NCI-H774 (cell line): ENCODE data around the gene CABP2.
"Not testable (repeated sequence)": the region's sequence is repeated elsewhere in the genome, so short reads cannot be mapped to it uniquely, and the experiment has no call there.

Source experiments
- DNase-seq: peaks from one replicate; lab custom pipeline; 2025; lab: John Stamatoyannopoulos, UW

The CABP2 gene

DNA sequence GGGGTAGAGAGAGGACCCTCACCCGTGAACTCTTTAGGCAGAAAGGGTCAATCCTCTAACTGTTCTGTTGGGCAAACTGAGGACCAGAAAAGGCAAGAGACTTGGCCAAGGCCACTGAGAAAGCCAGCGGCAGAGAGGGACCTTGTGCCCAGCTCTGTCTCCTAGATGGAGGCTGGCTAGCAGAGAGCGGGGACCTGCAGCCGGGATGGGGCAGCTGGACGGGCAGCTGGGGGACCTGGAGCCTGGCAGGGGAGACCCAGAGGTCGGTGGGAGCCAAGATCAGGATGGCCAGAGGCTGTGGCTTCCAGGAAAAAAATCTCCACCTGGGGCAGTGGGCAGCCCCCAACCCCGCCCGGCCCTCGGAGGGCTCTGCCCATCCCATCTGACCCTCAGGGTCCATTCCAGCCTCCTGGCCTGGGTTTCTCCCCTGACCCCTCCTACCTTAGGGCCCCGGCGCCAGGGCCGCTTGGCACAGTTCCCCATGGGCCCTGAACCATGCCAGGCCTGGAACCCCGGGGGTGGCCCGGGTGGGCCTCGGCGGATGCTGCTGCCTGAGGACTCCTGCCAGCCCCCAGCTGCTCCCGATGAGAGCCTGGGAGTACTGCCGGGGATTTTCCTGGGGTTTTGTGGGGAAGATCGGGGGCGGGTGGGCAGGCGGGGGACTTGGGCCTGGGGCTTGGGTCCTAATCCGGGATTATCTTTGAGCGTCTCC, at the start of gene CABP2:
Gene CABP2, minus strand, starts transcription at position 603 of the 712 bp plus-strand sequence. Its CDS starts 120 bp downstream, at position 483.
- no peak for DNase-seq

GRCh38 chr11:67572747-67573419, 49.6 kb upstream of the CABP2 start:
- peak; percentile 17 for DNase-seq

- DNase-seq: no peak
Measured at GRCh38 chr11:67572305-67572704, 49.1 kb upstream of the CABP2 start.

DNA sequence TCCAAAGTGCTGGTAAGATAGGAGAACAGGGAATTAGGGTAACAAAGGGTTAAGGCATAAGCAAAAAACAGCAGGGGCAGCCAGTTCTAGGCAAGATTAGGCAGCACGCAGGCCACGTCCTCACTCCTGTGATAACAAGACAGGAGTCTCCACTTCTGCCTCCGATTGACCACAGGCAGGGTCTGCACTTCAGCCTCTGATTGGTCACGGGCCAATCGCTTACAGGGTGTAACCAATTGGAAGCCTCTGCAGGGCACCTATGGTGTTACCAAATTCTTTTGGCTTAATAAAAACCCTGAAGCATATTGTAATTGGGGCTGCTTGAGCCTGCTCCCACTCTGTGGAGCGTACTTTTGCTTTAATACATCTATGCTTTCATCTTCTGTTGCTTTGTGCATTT, 48.2 kb upstream of the CABP2 start:
- no peak for DNase-seq

DNA sequence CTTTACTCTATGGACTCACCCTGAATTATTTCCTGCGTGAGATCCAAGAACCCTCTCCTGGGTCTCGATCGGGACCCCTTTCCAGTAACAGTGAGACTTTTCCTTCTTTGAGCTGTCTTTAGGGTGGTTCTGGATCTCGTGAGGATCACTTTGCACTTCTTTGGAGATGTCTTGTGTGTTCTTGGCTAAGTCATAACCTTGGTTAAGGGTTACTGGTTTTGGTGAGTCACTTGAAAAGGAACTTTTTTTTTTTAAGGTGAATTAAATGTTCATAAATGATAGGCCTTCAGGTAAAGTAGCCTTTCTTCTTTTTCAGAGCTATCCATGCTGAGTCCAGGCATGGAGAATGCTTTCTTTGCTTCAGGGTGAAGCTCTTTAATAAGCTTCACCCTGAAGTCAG, 41.0 kb upstream of the CABP2 start:
- no peak for DNase-seq

- DNase-seq: not testable (repeated sequence)
Measured at GRCh38 chr11:67563705-67564114, 40.5 kb upstream of the CABP2 start.

- DNase-seq: no peak
Measured at GRCh38 chr11:67562963-67563704, 39.9 kb upstream of the CABP2 start.

- DNase-seq: no peak
Measured at GRCh38 chr11:67561971-67562619, 38.8 kb upstream of the CABP2 start.

DNA sequence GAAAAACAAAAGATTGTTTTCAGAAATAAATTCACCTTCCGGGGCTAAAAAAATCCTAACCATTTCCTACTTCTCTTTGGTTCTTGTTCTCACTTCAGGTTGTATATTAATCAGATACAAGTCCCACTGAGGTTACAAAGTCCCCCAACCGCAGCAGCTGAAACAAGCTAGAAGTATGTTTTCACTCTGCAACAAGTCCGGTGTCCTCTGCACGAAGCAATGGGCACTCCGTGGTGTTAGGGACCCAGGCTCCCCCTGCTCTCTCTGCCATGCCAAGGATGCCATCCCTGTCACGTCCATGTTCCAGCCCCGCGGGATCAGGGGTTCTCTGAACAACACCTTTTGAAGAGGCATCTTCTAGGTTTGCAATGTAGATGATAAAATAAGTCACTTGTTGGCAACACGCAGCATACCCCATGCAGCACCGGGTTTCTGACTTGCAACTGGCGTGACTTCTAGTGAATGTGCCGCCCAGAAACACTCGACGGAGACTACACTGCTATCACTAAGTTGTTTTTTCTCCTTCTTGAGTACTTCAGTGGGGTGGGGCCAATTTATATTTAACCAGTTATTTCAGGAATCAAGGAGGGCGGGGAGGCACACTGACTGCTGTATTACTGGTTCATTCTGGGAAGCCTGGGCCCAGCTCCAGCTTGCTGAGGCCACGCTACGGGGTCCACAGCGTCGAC, 35.0 kb upstream of the CABP2 start:
- DNase-seq: no peak

DNA sequence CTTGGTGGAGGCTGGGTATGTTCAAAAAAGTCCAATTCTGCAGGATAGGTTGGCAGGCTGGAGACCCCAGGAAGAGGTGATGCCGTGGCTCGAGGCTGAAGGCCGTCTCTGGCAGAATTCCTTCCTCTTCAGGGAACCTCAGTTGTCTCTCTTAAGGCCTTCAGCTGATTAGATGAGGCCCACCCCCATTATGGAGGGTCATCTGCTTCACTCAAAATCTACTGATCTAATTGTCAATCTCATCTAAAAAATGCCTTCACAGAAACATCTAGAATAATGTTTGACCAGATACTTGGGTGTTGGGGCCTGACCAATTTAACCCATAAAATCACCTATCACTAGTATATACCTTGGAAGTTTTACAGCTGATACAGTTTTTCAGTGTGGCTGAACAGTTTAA, 33.0 kb upstream of the CABP2 start:
- no peak for DNase-seq

DNA sequence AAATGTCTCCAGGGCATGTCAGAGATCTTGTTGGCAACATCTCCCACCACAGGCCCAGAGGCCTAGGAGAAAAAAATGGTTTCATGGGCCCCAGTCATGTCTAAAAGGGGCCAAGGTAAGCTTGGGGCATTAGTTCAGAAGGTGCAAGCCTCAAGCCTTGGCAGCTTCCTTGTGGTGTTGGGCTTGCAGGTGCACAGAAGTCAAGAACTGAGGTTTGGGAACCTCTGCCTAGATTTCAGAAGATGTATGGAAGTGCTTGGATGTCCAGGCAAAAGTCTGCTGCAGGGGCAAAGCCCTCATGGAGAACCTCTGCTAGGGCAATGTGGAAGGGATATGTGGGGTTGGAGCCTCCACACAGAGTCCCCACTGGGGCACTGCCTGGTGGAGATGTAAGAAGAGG, 28.5 kb upstream of the CABP2 start:
- DNase-seq: not testable (repeated sequence)

DNA sequence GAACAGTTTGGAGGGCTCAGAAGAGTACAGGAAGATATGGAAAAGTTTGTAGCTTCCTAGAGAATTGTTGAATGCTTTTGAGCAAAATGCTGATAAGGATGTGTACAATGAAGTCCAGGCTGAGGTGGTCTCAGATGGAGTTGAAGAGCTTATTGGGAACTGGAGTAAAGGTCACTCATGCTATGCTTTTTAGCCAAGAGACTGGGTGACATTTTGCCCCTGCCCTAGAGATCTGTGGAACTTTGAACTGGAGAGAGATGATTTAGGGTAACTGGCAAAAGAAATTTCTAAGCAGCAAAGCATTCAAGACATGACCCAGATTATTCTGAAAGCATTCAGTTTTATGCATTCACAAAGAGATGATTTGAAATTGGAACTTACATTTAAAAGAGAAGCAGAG, 27.9 kb upstream of the CABP2 start:
- DNase-seq: no peak

DNA sequence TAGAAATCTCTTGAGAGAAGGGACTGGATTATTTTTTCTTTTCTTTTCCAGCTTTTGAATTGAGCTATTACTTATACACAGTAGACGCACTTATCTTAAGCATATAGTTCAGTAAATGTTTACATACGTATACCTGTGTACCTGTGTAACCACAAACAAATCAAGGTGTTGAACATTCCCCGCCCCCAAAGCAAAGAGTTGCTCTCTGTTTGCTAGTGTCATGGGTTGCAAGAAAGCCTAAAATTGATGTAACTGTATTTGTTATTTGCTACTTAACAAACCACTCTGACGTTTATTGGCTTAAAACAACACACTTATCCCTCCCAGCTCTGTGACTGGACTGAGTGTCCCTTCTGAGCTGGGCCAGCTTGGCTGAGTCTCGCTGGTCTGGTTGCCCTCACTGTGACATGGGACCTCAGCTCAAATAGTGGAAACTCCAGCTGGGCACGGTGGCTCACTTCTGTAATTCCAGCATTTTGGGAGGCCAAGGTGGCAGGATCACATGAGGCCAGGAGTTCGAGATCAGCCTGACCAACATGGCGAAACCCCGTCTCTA, 25.4 kb upstream of the CABP2 start:
- DNase-seq: peak; percentile 9

DNA sequence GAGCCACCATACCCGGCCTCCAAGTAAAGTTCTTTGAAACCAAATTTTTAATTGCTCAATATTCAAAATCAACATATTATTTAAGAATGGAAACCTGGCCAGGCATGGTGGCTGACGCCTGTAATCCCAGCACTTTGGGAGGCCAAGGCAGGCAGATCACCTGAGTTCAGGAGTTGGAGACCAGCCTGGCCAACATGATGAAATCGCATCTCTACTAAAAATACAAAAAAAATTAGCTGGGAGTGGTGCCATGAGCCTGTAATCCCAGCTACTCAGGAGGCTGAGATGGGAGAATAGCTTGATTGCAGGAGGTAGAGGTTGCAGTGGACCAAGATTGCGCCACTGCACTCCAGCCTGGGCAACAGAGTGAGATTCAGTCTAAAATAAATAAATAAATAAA, 24.9 kb upstream of the CABP2 start:
- not testable (repeated sequence) for DNase-seq

- DNase-seq: no peak
Measured at GRCh38 chr11:67545280-67545679, 22.0 kb upstream of the CABP2 start.

DNA sequence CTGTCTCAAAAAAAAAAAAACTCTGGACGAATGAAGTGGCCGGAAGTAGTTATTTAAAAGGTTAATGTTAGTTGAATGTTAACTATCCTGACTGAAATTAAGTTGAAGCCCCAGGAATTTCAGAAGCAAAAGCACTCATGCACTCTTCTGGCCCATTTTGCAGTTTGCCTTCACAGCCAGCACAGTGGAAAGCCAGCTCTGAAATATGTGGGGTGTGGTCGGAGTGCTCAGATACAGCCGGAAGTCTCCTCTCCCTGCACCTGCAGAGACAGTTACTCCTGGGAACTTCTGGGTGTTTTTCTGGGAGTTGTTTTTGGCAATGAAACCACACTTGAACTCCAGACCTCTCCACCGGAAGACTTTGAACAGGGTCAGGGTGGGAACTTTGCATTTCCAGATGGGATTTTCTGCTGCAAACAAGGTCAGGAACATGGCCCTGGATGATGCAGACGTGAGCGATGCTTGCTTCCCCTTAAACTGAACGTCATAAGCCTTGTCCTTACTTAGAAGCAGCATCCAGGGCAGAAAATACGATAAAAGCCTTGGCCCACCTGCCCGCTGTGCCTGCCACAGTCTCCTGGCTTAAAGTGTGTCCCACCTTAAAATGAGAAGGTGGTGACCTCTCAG, 21.5 kb upstream of the CABP2 start:
- no peak for DNase-seq

GRCh38 chr11:67543585-67543984, 20.3 kb upstream of the CABP2 start:
- DNase-seq: no peak

DNA sequence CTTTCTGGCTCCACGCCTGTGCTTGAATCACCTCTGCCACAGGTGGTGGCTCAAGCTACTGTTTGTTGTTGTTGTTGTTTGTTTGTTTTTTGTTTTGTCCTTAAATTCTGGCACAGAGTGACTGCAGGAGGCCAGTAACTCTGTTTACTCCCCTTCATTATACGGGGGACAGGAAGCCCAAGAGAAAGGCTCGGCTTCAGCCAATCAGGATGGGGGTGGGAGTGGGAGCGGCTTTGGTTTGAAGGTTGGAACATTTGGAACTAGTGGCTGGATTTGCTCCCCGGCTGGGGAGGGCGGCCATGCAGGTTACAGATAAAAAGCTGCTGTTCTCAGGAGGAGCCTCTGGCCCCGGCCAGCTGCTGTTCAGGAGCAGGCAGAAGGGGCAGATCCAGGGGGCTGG, 19.7 kb upstream of the CABP2 start:
- no peak for DNase-seq

DNA sequence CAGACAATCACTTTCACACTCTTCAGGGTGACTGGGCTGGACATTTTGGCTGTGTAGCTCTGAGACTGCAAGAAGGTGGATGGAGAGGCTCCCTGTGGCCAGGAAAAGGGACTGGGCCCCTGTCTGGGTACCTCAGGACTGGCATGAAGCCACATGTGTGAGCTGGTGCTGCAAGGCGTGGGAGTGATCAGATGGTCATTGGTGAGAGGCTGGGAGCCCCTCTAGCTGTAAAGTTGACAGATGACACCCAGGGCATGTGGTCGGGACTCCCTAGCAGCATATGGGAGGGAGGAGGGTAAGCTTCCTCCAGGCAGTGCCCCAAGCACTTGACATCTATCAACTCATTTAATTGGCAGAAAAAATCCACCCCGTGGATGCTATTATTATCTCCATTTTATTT, 18.9 kb upstream of the CABP2 start:
- DNase-seq: no peak

DNA sequence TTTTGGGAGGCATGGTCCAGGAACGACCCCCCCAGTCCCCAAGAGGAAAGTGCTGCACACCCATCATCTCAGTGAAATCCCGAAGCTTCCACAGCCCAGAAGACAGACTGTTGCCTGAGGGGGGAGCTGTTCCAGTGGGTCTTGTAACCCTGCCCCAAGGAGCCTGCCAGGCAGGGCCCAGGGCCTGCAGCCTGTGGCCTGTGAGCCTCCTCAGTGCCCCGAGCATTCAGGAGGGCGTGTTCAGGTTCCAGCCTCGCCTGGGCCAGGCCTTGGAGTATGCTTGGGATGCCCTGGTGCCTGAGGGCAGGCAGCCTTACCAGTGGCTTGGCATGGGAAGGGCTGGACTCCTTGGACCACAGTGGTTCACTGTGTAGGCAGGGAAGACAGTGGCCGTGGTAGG, 18.0 kb upstream of the CABP2 start:
- no peak for DNase-seq

DNA sequence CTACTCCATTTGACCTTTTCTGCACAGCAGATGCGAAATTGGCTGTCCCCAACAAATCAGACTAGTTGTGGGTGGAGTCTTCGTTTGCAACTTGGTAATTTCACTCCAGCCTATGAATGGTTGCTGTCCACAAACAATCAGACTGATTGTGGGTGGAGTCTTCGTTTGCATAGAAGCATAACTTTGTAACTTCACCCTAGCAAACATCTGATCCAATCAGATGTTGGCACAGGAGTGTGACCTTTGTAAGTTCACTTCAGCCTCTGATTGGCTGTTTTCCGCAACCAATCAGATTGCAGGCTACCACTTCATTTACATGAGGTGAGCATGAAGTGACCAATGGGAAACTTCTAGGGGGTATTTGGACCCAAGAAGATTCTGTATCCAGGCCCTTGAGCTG, 16.3 kb upstream of the CABP2 start:
- DNase-seq: no peak
